Measurements from ENCODE around the gene LINGO1. TPM values are rescaled to one million over a fixed set of nuclear protein-coding genes. Genes with fewer than 3 reads are reported as not detected.
A peak's percentile ranks its signal among the peaks of the same experiment; 100 is the strongest.

Gene LINGO1
- total and polyA plus RNA-seq, 9 of the 15 experiments (the other 6 are each of a cell fraction or from before 2014, with no cell fraction given) = 0.07 to 15.3 (median 2.1) TPM

GRCh38 chr15:77607894-77608261 lies 24.8 kb downstream of the LINGO1 start (continued):
- TF ChIP-seq, protein P1, sequence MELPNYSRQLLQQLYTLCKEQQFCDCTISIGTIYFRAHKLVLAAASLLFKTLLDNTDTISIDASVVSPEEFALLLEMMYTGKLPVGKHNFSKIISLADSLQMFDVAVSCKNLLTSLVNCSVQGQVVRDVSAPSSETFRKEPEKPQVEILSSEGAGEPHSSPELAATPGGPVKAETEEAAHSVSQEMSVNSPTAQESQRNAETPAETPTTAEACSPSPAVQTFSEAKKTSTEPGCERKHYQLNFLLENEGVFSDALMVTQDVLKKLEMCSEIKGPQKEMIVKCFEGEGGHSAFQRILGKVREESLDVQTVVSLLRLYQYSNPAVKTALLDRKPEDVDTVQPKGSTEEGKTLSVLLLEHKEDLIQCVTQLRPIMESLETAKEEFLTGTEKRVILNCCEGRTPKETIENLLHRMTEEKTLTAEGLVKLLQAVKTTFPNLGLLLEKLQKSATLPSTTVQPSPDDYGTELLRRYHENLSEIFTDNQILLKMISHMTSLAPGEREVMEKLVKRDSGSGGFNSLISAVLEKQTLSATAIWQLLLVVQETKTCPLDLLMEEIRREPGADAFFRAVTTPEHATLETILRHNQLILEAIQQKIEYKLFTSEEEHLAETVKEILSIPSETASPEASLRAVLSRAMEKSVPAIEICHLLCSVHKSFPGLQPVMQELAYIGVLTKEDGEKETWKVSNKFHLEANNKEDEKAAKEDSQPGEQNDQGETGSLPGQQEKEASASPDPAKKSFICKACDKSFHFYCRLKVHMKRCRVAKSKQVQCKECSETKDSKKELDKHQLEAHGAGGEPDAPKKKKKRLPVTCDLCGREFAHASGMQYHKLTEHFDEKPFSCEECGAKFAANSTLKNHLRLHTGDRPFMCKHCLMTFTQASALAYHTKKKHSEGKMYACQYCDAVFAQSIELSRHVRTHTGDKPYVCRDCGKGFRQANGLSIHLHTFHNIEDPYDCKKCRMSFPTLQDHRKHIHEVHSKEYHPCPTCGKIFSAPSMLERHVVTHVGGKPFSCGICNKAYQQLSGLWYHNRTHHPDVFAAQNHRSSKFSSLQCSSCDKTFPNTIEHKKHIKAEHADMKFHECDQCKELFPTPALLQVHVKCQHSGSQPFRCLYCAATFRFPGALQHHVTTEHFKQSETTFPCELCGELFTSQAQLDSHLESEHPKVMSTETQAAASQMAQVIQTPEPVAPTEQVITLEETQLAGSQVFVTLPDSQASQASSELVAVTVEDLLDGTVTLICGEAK (IDR thresholded peaks at IDR 0.05) = no peak
- TF ChIP-seq, protein P1 (CRISPR knock-in tag; IDR thresholded peaks at IDR 0.05) = 0 out of 2 replicates have a peak, but pooled peaks have one; percentile 0
- TF ChIP-seq L3MBTL2 (IDR thresholded peaks at IDR 0.05) = peak; percentile 44; the same call in 1 of the 2 replicates
